ENCODE measurements around the gene PTRH2.
"Not testable (repeated sequence)": the region's sequence is repeated elsewhere in the genome, so short reads cannot be mapped to it uniquely, and the experiment has no call there.

The PTRH2 gene

GRCh38 chr17:59666235-59666634 lies 41.0 kb downstream of the PTRH2 start:
- DNase-seq = no peak

GRCh38 chr17:59656624-59657023 lies 50.6 kb downstream of the PTRH2 start:
- DNase-seq = not testable (repeated sequence)

GRCh38 chr17:59652119-59652518 lies 55.1 kb downstream of the PTRH2 start:
- DNase-seq = no peak

- DNase-seq = no peak
These were observed 55.9 kb downstream of the PTRH2 start for GRCh38 chr17:59651346-59651745.

- no peak for DNase-seq
These were observed 56.6 kb downstream of the PTRH2 start for GRCh38 chr17:59650642-59651041.

GRCh38 chr17:59649886-59650285 lies 57.3 kb downstream of the PTRH2 start:
- no peak for DNase-seq
